MM.1S (cell line): ENCODE measurements around the gene PTGER3.

Source experiments
- DNase-seq: peaks from one replicate; pipeline ENCODE4 v3.0.0-alpha.2; 2015
- H2AFZ ChIP-seq: fragments of 300-600 bp; sonication (generic); 2 replicates; pipeline ENCODE4 v1.6.0; 2016; ENCODE audit warnings: antibody characterized with exemption, low read length
- H3F3A ChIP-seq: fragments of 300-600 bp; sonication (generic); 2 replicates; pipeline ENCODE4 v1.6.1; 2016; ENCODE audit warnings: mild to moderate bottlenecking, antibody characterized with exemption, low read length, moderate library complexity, mixed read lengths; ENCODE audit not compliant: insufficient read depth
- H3K27ac ChIP-seq: fragments of 300-600 bp; sonication (generic); 2 replicates; pipeline ENCODE4 v1.5.1; 2016; ENCODE audit warnings: mild to moderate bottlenecking, low read length
- H3K27me3 ChIP-seq: fragments of 300-600 bp; sonication (generic); replicated peaks from 2 replicates; pipeline ENCODE4 v1.6.0; 2016; ENCODE audit warnings: low read length; ENCODE audit not compliant: insufficient read depth
- H3K36me3 ChIP-seq: fragments of 300-600 bp; sonication (generic); replicated peaks from 2 replicates; pipeline ENCODE4 v1.6.1; 2016; ENCODE audit warnings: mild to moderate bottlenecking, low read length, mixed read lengths; ENCODE audit not compliant: insufficient read depth
- H3K4me1 ChIP-seq: fragments of 300-600 bp; sonication (generic); 2 replicates; pipeline ENCODE4 v1.6.1; 2016; ENCODE audit warnings: low read length, mixed read lengths
- H3K4me2 ChIP-seq: fragments of 300-600 bp; sonication (generic); 2 replicates; pipeline ENCODE4 v1.6.0; 2016; ENCODE audit warnings: low read depth, low read length
- H3K4me3 ChIP-seq: fragments of 300-600 bp; sonication (generic); 2 replicates; pipeline ENCODE4 v1.5.1; 2016; ENCODE audit warnings: low read length, mixed read lengths
- H3K79me2 ChIP-seq: fragments of 300-600 bp; sonication (generic); 2 replicates; pipeline ENCODE4 v1.6.1; 2016; ENCODE audit warnings: mixed run types, low read length, mixed read lengths
- H3K9ac ChIP-seq: fragments of 300-600 bp; sonication (generic); 2 replicates; pipeline ENCODE4 v1.6.1; 2016; ENCODE audit warnings: low read length, mixed read lengths
- H3K9me2 ChIP-seq: fragments of 300-600 bp; sonication (generic); replicated peaks from 2 replicates; pipeline ENCODE4 v1.6.1; 2016; ENCODE audit warnings: mild to moderate bottlenecking, low read length, mixed read lengths; ENCODE audit not compliant: insufficient read depth
- H3K9me3 ChIP-seq: fragments of 300-600 bp; sonication (generic); replicated peaks from 2 replicates; pipeline ENCODE4 v1.6.1; 2016; ENCODE audit warnings: mild to moderate bottlenecking, low read length, mixed read lengths; ENCODE audit not compliant: insufficient read depth
- H4K20me1 ChIP-seq: fragments of 300-600 bp; sonication (generic); 2 replicates; pipeline ENCODE4 v1.6.1; 2016; ENCODE audit warnings: mild to moderate bottlenecking, low read length, moderate library complexity, mixed read lengths; ENCODE audit not compliant: insufficient read depth
- CTCF ChIP-seq: fragments of 300-600 bp; sonication (generic); IDR thresholded peaks from 2 replicates; pipeline ENCODE4 v1.5.1; 2016; ENCODE audit warnings: antibody characterized with exemption, low read length, mixed read lengths
- EZH2 ChIP-seq: fragments of 300-600 bp; sonication (generic); optimal IDR thresholded peaks from 2 replicates; pipeline ENCODE3; 2017; ENCODE audit warnings: low read depth, mild to moderate bottlenecking, antibody characterized with exemption, low read length, mixed read lengths
- EZH2phosphoT487 ChIP-seq: fragments of 300-600 bp; sonication (generic); IDR thresholded peaks from 2 replicates; pipeline ENCODE4 v1.6.1; 2018; ENCODE audit warnings: antibody characterized with exemption, low read length

The PTGER3 gene

GRCh38 chr1:71047635-71048607, at the start of gene PTGER3:
Gene PTGER3, minus strand, starts transcription at chr1:71047816. Its CDS starts 239 bp downstream, at chr1:71047577.
- Histone ChIP-seq H3K9me3 (no peaks in the 10 kb centered on the region), H3K4me3 (peak within 1 kb of the TSS; percentile 8; the same call in 1 of the 2 replicates), H3F3A (no peaks in the 10 kb centered on the region), H3K9me2 (no peaks in the 10 kb centered on the region), H3K9ac (no peak within 1 kb of the TSS), H3K79me2 (no peaks in the 10 kb centered on the region), H2AFZ (no peak within 1 kb of the TSS), H3K27me3 (no peaks in the 10 kb centered on the region; the same call in 1 of the 2 replicates), H3K36me3 (no peaks in the 10 kb centered on the region), H3K4me2 (peak within 1 kb of the TSS; percentile 47; the same call in 1 of the 2 replicates), H3K4me1 (no peaks in the 10 kb centered on the region), H4K20me1 (no peaks in the 10 kb centered on the region), H3K27ac (no peak within 1 kb of the TSS)
- TF ChIP-seq CTCF = no peak
- no peak for TF ChIP-seq EZH2
- no peak for TF ChIP-seq EZH2phosphoT487
- DNase-seq = no peak

- Histone ChIP-seq H3K36me3 (no peaks in the 10 kb centered on the region), H3F3A (no peaks in the 10 kb centered on the region), H3K9ac (no peak overlapping the region), H2AFZ (no peak overlapping the region), H3K27me3 (no peaks in the 10 kb centered on the region), H3K27ac (no peak overlapping the region), H3K9me2 (no peaks in the 10 kb centered on the region), H4K20me1 (no peaks in the 10 kb centered on the region), H3K4me2 (no peak overlapping the region), H3K4me1 (no peaks in the 10 kb centered on the region), H3K4me3 (no peak overlapping the region), H3K79me2 (no peaks in the 10 kb centered on the region), H3K9me3 (no peaks in the 10 kb centered on the region)
- no peak for DNase-seq
- TF ChIP-seq EZH2phosphoT487 (no peak), EZH2 (no peak), CTCF (no peak)
Measured at GRCh38 chr1:71094913-71095312, 47.3 kb upstream of the PTGER3 start.

- no peaks in the 10 kb centered on the region for H3K27me3 ChIP-seq
- no peaks in the 10 kb centered on the region for H3F3A ChIP-seq
- H3K4me2 ChIP-seq = no peak overlapping the region
- no peaks in the 10 kb centered on the region for H4K20me1 ChIP-seq
- H3K9ac ChIP-seq = no peak overlapping the region
- H3K79me2 ChIP-seq = no peaks in the 10 kb centered on the region
- H3K4me3 ChIP-seq = no peak overlapping the region
- DNase-seq = no peak
- no peak overlapping the region for H2AFZ ChIP-seq
- H3K9me2 ChIP-seq = no peaks in the 10 kb centered on the region
- no peaks in the 10 kb centered on the region for H3K4me1 ChIP-seq
- no peaks in the 10 kb centered on the region for H3K9me3 ChIP-seq
- no peaks in the 10 kb centered on the region for H3K36me3 ChIP-seq
- TF ChIP-seq EZH2 = no peak
- TF ChIP-seq CTCF = peak; percentile 14
- no peak for TF ChIP-seq EZH2phosphoT487
- no peak overlapping the region for H3K27ac ChIP-seq
Measured at GRCh38 chr1:71093938-71094337, 46.3 kb upstream of the PTGER3 start.
